Aorta (tissue), 5 donors: ENCODE data around the gene FGD4. TPM values are rescaled to one million over a fixed set of nuclear protein-coding genes. Genes with fewer than 3 reads are reported as not detected.

Experiments used
- ATAC-seq: fragments of 200-7000 bp; cut with Tn5 transposase; one replicate; pipeline ENCODE4 v1.9.1; 2022; ENCODE audit warnings: moderate library complexity; ENCODE audit not compliant: low FRiP score
- DNase-seq, 2 donors: peaks; one replicate each; pipeline ENCODE4 v3.0.0-alpha.2; 2020
- H3K27ac ChIP-seq, 2 donors: one replicate each; pipeline ENCODE4 v1.5.1; 2013; ENCODE audit warnings: low read length in 2 of 2, mild to moderate bottlenecking in 2 of 2, moderate library complexity in 2 of 2, control low read depth in 1 of 2, inconsistent platforms in 1 of 2, low read depth in 1 of 2
- H3K27me3 ChIP-seq, 2 donors: one replicate each; pipeline ENCODE4 v1.6.1; 2013; ENCODE audit warnings: control low read depth in 1 of 2, low read length in 1 of 2, mild to moderate bottlenecking in 1 of 2, moderate library complexity in 1 of 2; ENCODE audit not compliant: insufficient read depth in 2 of 2, control insufficient read depth in 1 of 2
- H3K36me3 ChIP-seq, 2 donors: one replicate each; pipeline ENCODE4 v1.6.1; 2013; ENCODE audit warnings: control low read depth in 1 of 2, low read length in 1 of 2, mild to moderate bottlenecking in 1 of 2; ENCODE audit not compliant: insufficient read depth in 2 of 2, control insufficient read depth in 1 of 2
- H3K4me1 ChIP-seq, 2 donors: one replicate each; pipeline ENCODE4 v1.6.1; 2013; ENCODE audit warnings: low read length in 2 of 2, control low read depth in 1 of 2, mild to moderate bottlenecking in 1 of 2, moderate library complexity in 1 of 2; ENCODE audit not compliant: insufficient read depth in 2 of 2, control insufficient read depth in 1 of 2
- H3K4me3 ChIP-seq, 2 donors: one replicate each; pipeline ENCODE4 v1.5.1; 2013; ENCODE audit warnings: low read length in 2 of 2, control low read depth in 1 of 2, mild to moderate bottlenecking in 1 of 2
- H3K9me3 ChIP-seq: one replicate; pipeline ENCODE4 v1.6.1; 2013; ENCODE audit warnings: mild to moderate bottlenecking, low read length; ENCODE audit not compliant: control insufficient read depth
- WGBS, 2 donors: extraction: QIAGEN DNeasy Blood & Tissue Kit; methylation state at CpG; one replicate each; pipeline ENCODE4 v1.1.7; 2013; 5-methylcytosine and 5-hydroxymethylcytosine counted together
- intact Hi-C, 2 donors: fragments of 100-400 bp; cut with DNase I; formaldehyde crosslinking; loops; one replicate each; pipeline versions ENCODE4 v1.14.2 to v1.15.0; 2022
- polyA plus RNA-seq, 2 donors: library from polyadenylated mRNA; stranded (reverse); fragments of 200-250 nt; gene quantifications; one replicate each; pipeline ENCODE4 v1.2.3, GENCODE V29; 2013
- total RNA-seq, 2 donors: library from RNA; stranded (reverse); fragmentation: NEBNext Ultra II Directional; extraction: Animal tissue kit (Norgen Biotek cat#: 25700); gene quantifications; one replicate each; pipeline ENCODE4 v1.2.1, GENCODE V29; 2021
- donor health status: healthy with polysubstance abuse.
- donor health status: Bipolar disorder and iron deficiency.
- donor health status: DM: no; HTN: no; CAD: no.
- donor health status: DM: no; HTN: no; CAD: no.
- donor health status: DM: yes; HTN: yes; CAD: no.

Gene FGD4
- total and polyA plus RNA-seq, 4 donors, result 5.5 to 46.9 (median 24.0) TPM

- Histone ChIP-seq H3K9me3 (no peaks in the 10 kb centered on the region), H3K4me1 (no peaks in the 10 kb centered on the region), H3K36me3 (peaks cover 0 to 2% of the 10 kb centered on the region in 2 donors), H3K4me3 (no peak overlapping the region), H3K27me3 (no peaks in the 10 kb centered on the region), H3K27ac (no peak overlapping the region)
- intact Hi-C loops, result no loop called here
- ATAC-seq (no peak), DNase-seq (no peak)
- WGBS, 2 donors, result 76 to 86% methylated on average over 4 of the region's 4 CpGs
These were observed 190.0 kb downstream of the FGD4 start for GRCh38 chr12:32589165-32589865.

DNA sequence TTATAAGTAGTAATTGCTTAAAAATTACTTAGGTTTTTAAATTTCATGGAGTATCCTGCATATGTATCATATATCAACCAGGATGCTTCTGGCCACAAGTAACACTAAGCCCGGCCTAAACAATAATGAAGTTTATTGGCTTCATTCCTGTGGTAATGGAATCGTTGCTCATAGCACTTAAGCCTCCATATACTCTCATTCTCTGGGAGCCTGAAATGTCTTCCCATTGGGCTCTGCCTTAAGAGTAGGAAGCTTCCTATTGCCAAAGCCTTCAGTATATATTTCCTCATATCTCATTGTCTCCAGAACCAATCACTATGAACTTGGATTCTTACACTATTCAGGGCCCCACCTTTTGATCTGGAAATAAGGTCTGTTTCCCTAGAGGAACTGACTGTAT lies 195.9 kb downstream of the FGD4 start:
- no peaks in the 10 kb centered on the region for H3K9me3 ChIP-seq
- H3K4me3 ChIP-seq, result no peak overlapping the region
- WGBS, 2 donors, result 77 to 89% methylated on average over 2 of the region's 2 CpGs
- DNase-seq (no peak), ATAC-seq (no peak)
- H3K27me3 ChIP-seq, result no peaks in the 10 kb centered on the region
- no peaks in the 10 kb centered on the region for H3K36me3 ChIP-seq
- H3K4me1 ChIP-seq, result no peaks in the 10 kb centered on the region
- H3K27ac ChIP-seq, result no peak overlapping the region
- intact Hi-C loops, result no loop called here

DNA sequence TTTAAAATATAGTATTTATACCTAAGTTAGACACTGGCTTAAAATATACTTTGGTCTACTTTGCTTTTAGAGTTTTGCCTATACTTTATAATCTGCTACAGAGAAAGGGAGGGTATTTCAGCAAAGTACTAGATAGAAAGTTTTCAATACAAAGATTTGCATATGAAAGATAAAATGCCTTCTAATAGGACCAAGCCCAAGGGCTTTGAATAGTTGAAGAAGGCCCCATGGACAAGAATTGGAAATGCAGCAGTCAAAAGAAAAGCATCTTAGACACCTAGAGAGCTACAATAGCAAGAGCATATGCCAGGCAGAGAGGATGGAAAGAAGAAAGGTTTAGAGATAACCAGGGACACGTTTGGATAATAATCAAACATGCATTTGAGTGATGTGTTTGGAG lies 196.7 kb downstream of the FGD4 start:
- ATAC-seq (no peak), DNase-seq (no peak)
- no peaks in the 10 kb centered on the region for H3K27me3 ChIP-seq
- H3K4me3 ChIP-seq, result no peak overlapping the region
- no peaks in the 10 kb centered on the region for H3K36me3 ChIP-seq
- no peaks in the 10 kb centered on the region for H3K4me1 ChIP-seq
- H3K27ac ChIP-seq, result no peak overlapping the region
- H3K9me3 ChIP-seq, result no peaks in the 10 kb centered on the region
- 35 to 42% methylated on average over 1 of the region's 1 CpG for WGBS, 2 donors
- intact Hi-C loops, result no loop called here

DNA sequence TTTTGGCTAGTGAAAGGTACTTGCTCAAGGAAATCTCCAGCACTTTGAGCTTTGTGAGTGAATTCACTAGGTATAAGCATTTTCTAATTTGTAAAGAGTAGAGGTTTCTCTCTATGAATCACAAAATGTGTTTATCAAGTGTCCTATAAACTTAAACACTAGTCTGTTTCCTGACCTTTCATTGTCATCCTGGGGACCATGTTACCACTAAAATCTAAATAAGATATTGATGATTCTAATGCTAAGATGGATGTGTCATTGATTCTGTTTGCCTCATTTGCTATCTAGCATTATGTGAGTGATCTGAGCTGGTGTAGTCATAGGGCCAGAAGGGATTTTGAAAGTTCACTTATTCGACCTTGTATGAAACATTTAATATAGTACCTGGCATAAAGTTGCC lies 199.3 kb downstream of the FGD4 start:
- no peak overlapping the region for H3K27ac ChIP-seq
- 89 to 90% methylated on average over 1 of the region's 1 CpG for WGBS, 2 donors
- no peak for DNase-seq
- intact Hi-C loops, result no loop called here
- H3K36me3 ChIP-seq, result no peaks in the 10 kb centered on the region
- no peak for ATAC-seq
- no peaks in the 10 kb centered on the region for H3K27me3 ChIP-seq
- H3K4me3 ChIP-seq, result no peak overlapping the region
- no peaks in the 10 kb centered on the region for H3K9me3 ChIP-seq
- H3K4me1 ChIP-seq, result no peaks in the 10 kb centered on the region

GRCh38 chr12:32600681-32601080 lies 201.3 kb downstream of the FGD4 start:
- Histone ChIP-seq H3K36me3 (peaks cover 0 to 2% of the 10 kb centered on the region in 2 donors), H3K27ac (no peak overlapping the region), H3K4me3 (no peak overlapping the region), H3K4me1 (no peaks in the 10 kb centered on the region), H3K27me3 (no peaks in the 10 kb centered on the region), H3K9me3 (no peaks in the 10 kb centered on the region)
- ATAC-seq (no peak), DNase-seq (no peak)
- intact Hi-C loops, result no loop called here
- 90 to 96% methylated on average over 2 of the region's 2 CpGs for WGBS, 2 donors

DNA sequence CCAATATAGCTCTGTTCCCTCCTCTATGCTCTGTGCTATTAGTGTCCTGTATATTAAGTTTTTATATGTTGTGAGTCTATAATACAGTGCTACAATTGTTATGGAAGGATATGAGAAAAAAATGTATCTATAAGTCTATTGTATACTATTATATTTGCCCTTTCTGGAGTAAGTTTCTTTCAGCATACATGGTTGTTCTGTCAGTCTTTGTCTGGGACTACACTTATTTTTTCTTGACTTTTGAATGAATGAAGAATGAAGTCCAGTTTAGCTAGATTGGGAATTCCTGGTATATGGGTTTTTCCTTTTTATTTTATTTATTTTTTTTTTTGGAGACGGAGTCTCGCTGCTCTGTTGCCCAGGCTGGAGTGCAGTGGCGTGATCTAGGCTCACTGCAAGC lies 203.7 kb downstream of the FGD4 start:
- H3K27me3 ChIP-seq, result no peaks in the 10 kb centered on the region
- H3K36me3 ChIP-seq, result peaks cover 0 to 2% of the 10 kb centered on the region in 2 donors
- ATAC-seq (no peak), DNase-seq (no peak)
- H3K9me3 ChIP-seq, result no peaks in the 10 kb centered on the region
- WGBS, 2 donors, result 89 to 91% methylated on average over 3 of the region's 3 CpGs
- intact Hi-C loops, result no loop called here
- H3K4me3 ChIP-seq, result no peak overlapping the region
- H3K27ac ChIP-seq, result no peak overlapping the region
- H3K4me1 ChIP-seq, result no peaks in the 10 kb centered on the region

DNA sequence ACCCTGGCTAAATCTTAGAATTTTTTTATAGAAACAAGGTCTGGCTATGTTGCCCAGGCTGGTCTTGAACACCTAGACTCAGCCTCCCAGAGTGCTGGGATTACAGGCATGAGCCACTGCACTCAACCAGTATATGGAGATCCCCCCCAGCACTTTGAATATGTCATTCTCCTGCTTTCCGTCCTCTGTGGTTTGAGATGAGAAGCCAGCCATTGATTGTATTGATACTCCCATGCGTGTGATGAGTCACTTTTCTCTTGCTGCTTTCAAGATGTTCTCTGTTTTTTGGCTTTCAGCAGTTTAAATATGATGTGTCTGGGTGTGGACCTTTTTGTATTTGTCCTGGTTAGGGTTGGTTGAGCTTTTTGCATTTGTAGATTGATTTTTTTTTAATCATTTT lies 204.5 kb downstream of the FGD4 start:
- intact Hi-C loops, result no loop called here
- ATAC-seq, result no peak
- Histone ChIP-seq H3K4me1 (no peaks in the 10 kb centered on the region), H3K36me3 (peaks cover 0 to 2% of the 10 kb centered on the region in 2 donors), H3K9me3 (no peaks in the 10 kb centered on the region), H3K4me3 (no peak overlapping the region), H3K27ac (no peak overlapping the region), H3K27me3 (no peaks in the 10 kb centered on the region)
- DNase-seq, result no peak
- WGBS, 2 donors, result 92 to 96% methylated on average over 2 of the region's 2 CpGs

- 63 to 89% methylated on average over 2 of the region's 2 CpGs for WGBS, 2 donors
- intact Hi-C loops, result no loop called here
These were observed 205.2 kb downstream of the FGD4 start for GRCh38 chr12:32604565-32604964.

GRCh38 chr12:32605326-32606095 lies 206.2 kb downstream of the FGD4 start:
- H3K9me3 ChIP-seq, result no peaks in the 10 kb centered on the region
- intact Hi-C loops, result no loop called here
- no peaks in the 10 kb centered on the region for H3K4me1 ChIP-seq
- H3K36me3 ChIP-seq, result peaks cover 0 to 2% of the 10 kb centered on the region in 2 donors
- 95 to 97% methylated on average over 3 of the region's 3 CpGs for WGBS, 2 donors
- H3K27me3 ChIP-seq, result no peaks in the 10 kb centered on the region
- no peak overlapping the region for H3K4me3 ChIP-seq
- ATAC-seq, result no peak
- no peak for DNase-seq
- H3K27ac ChIP-seq, result no peak overlapping the region

More at GRCh38 chr12:32604565-32604964, 205.2 kb downstream of the FGD4 start:
- H3K27me3 ChIP-seq, result no peaks in the 10 kb centered on the region
- H3K9me3 ChIP-seq, result no peaks in the 10 kb centered on the region
- no peaks in the 10 kb centered on the region for H3K4me1 ChIP-seq
- H3K36me3 ChIP-seq, result peaks cover 0 to 2% of the 10 kb centered on the region in 2 donors
- no peak for ATAC-seq
- H3K4me3 ChIP-seq, result no peak overlapping the region
- no peak overlapping the region for H3K27ac ChIP-seq
- DNase-seq, result no peak
